GM19238 (cell line): ENCODE results near the gene ADGRD2.

ENCODE experiments used
- DNase-seq: peaks from one replicate; pipeline ENCODE4 v3.0.0; 2011; ENCODE audit warnings: low spot score; ENCODE audit not compliant: insufficient read length

Gene ADGRD2

DNA sequence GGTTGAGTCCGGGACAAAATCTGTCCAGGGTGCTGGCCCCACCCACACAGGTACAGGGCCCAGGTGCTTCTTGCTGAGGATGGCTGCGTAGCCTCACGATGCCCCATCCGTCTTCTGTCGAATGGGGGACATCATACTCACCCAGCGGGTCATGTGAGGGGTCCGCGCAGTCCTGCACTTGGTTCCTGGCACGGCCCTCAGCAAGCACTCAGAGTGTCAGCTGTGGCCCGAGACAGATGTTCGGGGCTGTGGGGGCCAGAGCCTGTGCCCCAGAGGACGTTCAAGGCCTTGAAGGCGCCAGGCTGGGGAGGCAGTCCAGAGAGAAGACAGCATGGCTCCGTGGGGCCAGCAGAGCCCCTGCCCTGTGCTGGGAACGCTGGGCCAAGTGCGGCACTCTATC, 29.1 kb downstream of the ADGRD2 start:
- no peak for DNase-seq

DNA sequence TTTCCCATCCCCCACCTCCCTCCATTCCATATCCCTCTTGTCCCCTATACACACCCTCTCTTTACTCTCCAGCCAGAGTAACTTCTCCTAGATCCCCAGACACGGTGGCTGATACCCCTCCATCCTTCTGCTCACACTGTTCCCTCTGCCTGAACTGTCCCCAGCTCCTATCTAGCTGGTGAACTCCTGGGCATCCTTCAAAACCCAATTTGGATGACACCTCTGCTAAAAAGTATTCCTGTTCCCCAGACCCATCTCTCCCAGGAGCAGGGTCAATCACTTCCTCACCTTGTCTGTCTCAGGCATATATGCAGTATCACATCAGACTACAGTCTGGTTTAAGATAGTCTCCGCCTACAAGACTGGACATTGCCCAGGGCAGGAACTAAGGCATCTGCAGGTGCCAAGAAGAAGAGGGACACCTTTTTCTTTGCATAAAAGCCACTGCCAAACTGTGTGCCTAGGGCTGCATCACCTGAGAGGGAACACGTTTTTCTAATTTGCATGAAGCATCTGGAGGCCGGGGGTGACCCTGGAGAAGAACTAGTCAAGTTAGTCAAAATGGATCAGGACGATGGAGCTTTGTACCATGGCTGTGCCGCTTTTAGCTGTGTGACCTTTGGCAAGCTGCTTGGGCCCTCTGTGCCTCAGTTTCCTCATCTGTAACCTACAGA, 29.8 kb downstream of the ADGRD2 start:
- no peak for DNase-seq

DNA sequence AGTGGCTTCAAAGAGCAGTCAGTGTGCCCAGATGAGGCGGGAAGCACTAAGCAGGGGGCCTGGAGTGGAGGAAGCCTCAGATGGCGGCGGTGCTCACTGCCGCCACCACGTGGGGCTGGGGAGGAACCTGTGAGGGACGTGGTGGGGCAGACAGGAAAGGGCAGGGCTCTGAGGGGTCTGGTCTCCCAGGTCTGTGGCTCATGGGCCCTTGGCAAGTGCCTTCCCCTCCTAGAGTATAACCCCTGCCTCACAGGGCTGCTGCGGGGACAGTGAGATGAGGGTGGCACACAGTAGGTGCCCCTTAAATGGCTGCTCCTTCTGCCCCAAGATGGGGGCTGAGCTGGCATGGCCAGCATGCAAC, 30.4 kb downstream of the ADGRD2 start:
- DNase-seq: peak; percentile 40

DNA sequence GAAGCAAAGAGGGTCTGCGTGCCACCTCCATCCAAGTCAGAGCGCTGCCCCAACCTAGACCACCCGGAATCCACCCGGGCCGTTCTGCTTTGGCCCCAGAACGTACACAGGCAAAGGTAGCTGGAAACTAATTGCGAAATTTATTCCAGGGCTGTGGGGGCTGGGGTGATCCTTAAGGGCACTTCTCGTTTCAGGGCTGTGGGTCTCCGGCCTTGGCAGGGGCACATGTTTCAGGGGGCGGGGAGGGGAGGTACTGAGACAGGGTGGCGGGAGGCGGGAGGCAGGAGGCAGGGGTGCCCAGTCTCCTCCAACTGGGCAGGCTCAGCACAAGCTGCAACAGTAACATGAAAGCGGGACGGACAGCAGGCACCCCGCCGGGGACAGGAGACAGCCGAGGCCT, 30.9 kb downstream of the ADGRD2 start:
- DNase-seq: no peak

DNA sequence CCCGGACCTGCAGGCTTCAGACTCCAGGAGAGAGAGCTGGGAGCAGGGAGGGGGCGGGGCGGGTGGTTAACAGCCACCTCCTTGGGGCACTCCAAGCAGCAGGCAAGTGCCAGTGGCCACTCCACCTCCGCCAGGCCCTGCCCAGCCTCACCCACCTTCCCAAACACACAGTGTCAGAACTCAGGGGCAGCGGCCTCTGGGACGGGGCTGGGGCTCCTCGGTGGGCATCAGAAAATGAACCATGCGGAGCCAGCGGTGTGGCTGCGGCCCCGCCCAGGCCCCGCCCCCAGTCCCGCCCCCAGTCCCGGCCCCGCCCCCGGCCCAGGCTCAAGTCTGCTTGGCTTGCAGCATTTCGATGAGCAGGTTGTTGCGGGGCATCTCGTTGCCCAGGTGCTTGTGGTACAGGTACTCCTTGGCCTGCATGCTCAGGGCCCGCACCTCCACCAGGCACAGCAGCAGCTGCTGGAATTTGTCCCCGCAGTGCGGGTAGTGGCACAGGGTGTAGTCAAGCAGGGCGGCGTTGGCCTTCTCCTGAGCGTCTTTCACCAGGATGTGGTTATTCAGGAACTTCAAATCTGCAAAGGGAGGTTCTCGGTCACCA, 32.3 kb downstream of the ADGRD2 start:
- DNase-seq: no peak

DNA sequence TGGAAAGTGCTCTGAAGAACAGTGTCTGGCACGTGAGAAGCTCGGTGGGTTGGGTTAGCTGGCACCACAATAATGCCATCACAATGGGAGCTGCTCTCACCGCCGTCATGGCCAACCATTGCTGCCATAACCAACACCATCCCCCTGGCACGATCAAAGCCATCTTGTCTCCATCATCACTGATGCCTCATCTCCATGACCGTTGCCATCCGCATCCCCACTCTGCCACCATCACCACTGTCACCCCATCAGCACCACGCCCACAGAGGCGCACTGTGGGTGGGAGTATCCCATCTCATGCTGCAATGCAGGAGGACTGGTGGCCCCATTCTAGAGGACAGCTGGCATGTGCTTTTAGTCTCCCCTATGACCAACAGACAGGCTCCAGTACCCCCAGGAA, 33.2 kb downstream of the ADGRD2 start:
- DNase-seq: no peak

DNA sequence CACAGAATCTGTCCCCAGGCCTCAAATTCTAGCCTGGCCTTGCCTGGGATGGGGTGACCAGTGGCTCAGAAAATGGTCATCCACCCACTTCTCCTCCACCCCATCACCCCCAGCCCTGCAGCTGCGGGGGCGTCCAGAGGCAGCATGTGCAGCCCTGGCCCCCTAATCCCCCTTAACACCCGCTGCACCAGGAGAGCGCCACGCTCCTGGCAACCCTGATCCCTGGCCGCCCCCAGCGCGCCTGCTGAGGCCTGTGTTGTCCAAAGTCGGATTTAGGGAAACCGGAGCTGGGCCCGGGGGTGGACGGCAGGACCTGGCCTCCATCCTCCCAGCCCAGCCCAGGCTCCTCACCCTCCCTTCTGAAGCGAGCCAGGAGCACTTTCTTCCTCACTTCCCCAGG, 35.0 kb downstream of the ADGRD2 start:
- DNase-seq: no peak

DNA sequence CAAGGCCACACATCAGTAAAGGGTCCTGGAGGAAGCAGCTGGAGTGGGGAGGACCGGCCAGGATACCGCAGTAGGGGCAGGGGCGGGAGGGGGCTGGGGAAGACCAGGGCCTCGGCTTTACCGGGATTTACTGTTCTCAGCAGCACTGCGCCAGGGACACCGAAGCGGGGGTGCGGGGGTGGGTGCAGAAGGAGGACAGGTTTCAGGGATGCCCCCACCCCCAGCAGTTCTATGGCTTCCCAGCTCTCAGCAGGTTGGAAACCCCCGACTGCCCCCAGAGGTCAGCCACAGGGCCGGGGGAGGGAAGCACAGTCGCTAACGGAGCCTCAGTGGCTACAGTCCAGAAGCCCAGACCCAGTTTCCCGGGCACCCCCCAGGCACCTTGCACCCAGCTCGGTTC, 35.7 kb downstream of the ADGRD2 start:
- DNase-seq: no peak

DNA sequence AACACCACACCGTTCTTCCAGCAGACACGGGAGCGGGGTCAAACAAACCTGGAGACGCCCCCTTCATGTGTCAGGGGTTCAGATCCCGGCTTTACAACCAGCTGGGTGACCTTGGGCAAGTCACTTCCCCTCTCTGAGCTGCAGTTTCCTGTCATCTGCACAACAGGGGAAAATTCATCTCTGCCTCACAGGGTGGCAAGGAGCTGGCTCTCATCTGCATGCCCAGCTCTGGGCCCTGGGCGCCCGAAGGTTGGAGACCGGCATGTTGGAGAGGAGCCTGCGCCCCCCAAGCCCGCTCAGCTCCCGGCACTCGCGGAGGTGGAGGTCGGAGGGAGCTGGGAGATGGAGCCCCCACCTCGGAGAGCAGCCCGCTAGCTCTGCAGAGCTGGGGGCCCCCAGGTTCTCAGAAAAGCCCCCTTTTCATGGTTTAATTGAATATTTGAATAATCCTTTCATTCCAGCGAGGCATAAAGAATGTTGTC, 36.6 kb downstream of the ADGRD2 start:
- no peak for DNase-seq

DNA sequence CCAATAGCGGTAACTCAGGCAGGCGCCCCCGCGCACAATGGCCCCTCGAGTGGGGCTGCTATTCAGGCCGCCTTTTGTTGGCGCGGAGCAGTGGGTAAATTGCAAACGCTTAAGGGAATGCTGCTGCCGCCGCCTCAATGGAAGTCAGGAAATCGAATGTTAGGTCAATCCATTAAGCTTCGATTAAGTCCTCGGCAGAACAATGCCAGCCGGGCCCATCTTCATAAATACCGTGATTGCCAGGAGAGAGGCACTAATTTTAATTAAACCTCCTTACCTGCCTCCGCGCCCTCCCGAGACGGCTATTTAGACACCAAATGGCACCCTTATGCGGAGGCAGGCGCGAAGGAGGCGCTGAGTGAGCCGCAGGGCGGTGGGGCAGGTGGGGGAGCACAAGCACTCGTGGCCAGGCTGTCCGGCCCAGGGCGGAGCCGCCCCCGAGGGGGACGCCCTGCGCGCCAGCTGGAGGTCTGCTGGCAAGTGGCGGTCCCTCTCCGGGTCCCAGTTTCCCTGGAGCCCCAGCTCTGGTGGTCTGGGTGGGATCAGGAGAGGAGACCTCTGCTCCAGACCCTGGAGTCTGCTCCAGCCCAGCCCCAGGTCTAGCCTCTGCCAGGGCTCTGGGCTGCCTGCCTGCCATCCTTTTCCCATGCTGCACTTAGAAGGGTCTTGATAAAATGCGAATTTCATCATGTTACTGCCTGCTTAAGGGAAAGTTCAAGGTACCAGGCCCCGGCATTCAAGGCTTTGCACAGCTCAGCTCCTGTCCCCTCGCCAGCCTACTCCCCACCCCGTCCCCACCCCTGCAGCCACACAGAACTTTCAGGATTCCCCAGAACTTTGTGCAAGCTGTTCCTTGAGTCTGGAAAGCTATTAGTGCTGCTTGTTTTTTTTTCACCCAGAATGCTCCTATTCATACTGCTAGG, 37.3 kb downstream of the ADGRD2 start:
- DNase-seq: no peak

DNA sequence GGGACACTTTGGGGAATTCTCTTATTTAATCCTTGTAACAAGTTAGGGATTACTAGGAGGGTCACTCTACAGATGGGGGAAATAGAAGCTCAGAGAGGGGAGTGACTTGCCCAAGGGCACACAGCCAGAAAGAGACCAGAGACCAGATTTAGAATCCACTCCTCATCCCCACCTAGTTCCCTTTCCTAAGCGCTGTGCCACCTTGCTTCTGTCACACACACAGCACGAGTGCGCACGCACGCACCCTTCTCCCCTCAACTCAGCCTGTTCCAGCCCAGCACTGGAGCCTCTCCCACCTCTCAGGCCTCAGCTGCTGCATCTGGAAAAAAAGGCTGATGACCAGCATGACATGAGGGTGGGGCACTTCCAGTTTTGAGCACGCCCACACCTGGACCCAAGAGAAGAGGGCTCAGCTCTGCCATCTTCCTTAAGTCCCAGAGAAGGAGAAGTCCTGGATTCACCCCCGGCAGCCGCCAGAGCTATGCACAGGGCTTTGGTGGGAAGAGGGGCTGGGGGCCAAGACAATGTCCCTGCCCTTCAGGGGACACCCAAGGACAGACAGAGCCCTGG, 38.5 kb downstream of the ADGRD2 start:
- no peak for DNase-seq

DNA sequence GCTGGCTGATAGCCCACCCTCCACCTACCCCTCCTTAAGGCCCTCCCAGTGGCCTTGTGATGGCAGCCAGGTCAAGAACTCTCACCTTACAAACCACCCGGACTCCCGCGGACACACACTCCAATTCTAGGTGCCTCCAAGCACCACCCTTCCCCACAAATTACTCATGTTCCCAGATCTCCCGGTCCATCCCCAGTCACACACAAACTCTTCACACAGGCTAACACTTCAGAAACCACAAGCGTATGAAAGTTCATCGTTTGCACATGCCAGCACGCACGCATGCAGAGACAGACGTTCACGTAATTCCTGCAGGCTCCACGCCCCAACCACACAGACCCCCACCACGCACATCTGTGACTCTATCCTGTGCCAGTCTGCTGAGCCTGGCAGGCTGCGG, 39.0 kb downstream of the ADGRD2 start:
- no peak for DNase-seq

DNA sequence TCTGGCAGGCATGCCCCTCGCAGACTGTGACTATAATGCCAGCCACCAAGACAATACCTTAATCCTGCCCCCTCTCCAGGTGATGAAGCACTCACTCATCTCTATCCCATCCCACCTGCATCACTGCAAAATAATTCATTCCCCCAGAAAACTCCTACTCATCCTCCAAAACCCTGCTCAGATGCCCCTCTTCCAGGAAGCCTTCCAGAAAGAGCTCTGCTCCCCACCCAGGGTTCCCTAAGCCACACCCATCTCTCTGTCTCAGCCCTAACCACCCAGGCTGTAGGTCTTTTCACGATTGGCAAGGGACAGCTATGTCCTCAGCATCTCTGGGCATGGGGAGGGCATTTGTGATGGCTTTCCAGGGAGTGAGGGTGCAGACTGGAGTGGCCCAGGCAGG, 39.8 kb downstream of the ADGRD2 start:
- DNase-seq: no peak

DNA sequence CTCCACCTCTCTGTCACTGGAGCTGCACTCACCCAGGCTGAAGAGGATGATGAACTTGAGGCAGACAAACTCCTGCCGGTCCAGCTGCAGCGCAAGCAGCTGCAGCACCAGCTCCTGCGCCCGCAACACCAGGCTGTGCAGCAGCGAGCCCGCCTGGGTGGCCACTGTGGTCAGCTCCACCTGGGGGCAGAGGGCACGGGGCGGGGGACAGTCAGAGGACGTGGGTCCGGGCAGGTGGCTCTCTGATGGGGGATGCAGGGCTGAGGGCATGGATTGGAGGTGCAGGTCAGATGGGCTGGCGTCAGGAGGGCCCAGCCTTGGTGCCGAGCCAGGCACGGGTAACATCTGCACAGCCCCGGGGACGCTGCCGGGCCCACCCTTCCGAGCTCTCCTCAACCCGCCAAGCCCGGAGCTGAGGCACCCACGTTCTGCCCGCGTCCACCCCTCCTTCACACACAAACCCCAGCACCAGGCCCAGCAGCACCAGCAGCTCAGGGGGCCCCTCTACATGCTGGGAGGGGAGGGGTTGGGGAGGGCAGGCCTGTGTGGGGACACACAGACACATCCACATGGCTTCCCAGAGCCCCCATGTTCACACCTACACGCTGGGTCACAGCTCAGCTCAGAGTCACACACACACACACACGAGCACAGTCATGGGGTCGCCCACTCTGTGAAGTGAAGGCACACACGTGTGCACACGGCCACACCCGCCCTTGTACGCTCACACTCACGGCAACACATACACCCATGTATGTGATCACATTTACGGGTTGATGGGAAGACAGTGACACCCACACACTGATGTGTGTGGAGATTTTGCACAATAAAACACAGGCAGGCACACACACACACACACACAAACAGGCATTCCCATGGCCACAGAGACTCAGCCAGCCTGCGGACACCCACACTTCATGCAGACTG, 41.1 kb downstream of the ADGRD2 start:
- no peak for DNase-seq

DNA sequence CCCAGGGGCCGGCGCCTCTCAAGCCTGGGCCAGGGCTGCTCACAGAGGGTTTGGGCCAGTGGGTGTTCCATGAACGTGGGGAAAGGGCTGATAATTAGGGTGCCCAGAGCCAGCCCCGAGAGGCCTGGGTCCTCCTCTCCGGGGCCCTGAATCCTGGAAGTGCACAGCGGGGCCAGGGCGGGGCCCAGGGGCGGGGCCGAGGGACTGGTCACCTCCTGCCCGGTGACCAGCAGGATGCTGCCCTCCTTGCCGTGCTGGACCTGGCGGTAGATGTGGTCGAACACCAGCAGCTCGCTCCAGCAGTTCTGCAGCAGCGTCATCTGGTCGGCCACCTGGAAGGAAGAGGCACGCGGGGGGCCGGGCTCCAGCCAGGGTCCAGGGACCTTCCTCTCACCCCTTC, 42.6 kb downstream of the ADGRD2 start:
- no peak for DNase-seq

DNA sequence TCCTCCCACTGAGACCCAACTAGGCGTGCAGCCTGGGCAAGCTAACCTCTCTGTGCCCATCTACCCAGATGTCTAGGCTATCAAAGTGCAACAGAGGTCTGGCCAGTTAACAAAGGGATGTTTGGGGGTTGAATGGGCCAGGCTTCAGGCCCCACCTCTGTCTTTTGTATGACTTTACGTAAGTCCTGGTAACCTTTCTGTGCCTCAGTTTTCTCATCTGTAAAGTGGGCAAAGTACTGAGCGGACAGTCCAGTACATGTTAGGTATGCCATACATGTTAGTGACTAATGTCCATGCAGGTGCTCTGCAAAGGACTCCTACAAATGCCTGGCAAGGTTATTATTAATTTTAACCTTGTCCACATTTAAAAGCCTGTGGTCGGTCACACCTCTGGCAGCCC, 43.0 kb downstream of the ADGRD2 start:
- no peak for DNase-seq

DNA sequence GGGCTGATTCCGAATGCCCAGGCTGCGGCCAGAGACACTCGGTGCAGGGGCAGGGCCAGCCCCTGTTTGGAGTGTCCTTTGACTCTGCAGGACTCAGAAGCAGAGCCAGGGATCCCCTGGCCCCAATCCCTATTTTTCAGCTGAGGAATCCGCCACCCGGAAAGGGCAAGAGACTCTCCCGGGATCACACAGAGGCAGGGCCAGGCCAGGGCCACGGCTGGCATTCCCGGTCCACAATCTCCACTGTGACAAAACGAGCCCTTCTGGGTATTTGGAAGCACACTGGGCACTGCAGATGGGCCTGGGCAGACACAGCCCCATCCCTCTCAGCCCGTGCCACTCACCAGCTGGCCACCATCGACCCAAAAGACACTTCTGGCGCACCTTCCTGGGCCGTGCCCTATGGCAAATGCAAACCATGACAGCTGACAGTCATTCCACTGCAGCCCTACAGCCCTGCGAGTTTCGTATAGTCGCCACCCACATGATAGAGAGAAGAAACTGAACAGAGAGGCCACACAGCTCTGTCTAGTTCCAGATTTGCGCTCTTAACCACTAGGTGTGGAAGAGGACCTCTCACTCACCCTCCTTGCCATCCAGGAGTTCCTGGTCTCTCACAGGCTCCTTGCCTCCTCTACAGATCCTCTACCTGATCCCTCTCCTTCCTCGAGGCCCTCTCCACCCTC, 43.7 kb downstream of the ADGRD2 start:
- DNase-seq: no peak

DNA sequence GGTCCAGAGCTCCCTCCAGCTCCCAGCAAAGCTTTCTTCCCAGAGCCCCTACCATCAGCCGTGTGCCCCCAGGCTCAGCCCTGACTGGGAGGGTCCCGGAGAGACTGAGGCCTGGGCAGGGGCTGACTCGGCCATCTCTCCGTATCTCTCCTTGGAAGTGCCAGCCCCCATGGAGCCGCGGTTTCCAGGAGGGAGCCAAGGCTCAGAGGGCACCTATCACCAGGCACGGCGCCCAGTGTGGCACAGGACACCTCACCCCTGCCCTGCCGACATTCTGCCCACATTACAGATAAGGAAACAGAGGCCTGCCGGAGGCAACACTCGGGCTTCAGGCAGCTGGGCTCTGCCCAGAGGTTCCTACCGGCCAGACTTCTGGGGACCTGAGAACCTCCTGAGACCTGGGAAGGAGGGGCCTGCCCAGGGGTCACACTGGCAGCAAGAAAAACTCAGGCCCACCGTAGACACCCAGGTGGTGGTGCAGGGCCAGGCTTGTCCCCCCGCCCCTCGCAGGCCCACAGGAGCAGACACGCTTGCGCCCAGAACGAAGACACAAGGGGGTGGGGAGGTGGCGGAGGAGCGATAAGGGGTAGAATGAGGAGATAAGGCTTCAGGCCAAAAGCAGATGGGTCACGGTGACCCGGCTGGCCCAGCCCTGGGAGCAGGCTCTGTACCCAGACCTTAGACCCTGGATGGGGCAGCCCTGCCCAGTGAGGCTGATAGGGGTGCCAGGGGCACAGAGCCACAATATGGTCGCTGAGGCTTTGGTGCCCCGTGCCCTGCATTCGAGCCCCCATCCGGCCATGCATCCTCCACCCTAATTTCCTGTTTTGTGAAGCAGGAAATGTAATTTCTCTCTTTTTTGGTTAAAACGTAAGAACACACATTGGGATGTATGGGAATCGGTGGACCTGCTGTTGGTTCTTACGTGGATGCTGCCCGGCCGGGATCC, 45.1 kb downstream of the ADGRD2 start:
- no peak for DNase-seq

DNA sequence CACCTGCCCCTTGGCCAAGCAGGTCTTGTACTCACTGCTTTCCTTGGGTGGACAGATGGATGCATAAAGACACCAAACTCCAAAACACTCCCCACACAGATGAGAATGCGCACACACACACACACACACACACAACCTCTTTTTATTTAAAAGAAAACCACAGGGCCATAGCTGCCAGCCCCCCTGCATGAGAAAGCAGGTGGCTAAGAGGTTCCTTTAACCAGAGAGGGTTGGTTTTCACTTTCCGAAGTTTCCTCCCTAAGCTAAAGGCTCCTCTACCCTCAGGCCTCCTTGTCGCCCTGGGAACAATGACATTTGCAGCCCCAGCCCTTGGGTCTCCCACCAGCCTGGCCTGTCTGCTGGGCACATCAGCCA, 45.8 kb downstream of the ADGRD2 start:
- DNase-seq: no peak
